ENCODE data around the gene HYI. TPM values are rescaled to one million over a fixed set of nuclear protein-coding genes. Genes with fewer than 3 reads are reported as not detected.
"Not testable (repeated sequence)": the region's sequence is repeated elsewhere in the genome, so short reads cannot be mapped to it uniquely, and the experiment has no call there.

The HYI gene
- total and polyA plus RNA-seq, 2 experiments from 2014 or later = 14.3 to 18.9 TPM

- Mint-ChIP-seq H3K27me3 (ENCODE audit: insufficient read depth, low read depth, poor library complexity) (peaks cover 8% of the 10 kb centered on the region), H3K27ac (no peak overlapping the region), H3K36me3 (ENCODE audit: low read depth) (no peaks in the 10 kb centered on the region), H3K9me3 (no peaks in the 10 kb centered on the region), H3K4me1 (no peaks in the 10 kb centered on the region), H3K4me3 (no peak overlapping the region)
- no peaks in the 10 kb centered on the region for H3K79me2 ChIP-seq (replicated peaks; ENCODE audit: insufficient read depth)
- TF ChIP-seq ZNF462 (CRISPR knock-in tag; IDR thresholded peaks at IDR 0.05) = no peak
- TF ChIP-seq JUNB (IDR thresholded peaks at IDR 0.05; ENCODE audit: unreplicated experiment) = no peak
- ATAC-seq (no peak), DNase-seq (ENCODE audit: low spot score) (no peak)
- H3K9me2 ChIP-seq (ENCODE audit: insufficient read depth) = no peaks in the 10 kb centered on the region
- H3F3A ChIP-seq (replicated peaks; ENCODE audit: low read depth) = no peaks in the 10 kb centered on the region
- no peaks in the 10 kb centered on the region for H3K36me3 ChIP-seq (ENCODE audit: insufficient read depth)
- H3K27ac ChIP-seq (ENCODE audit: low read depth) = no peak overlapping the region
- no peak overlapping the region for H3K4me3 ChIP-seq
- H2AFZ ChIP-seq = no peak overlapping the region
- no peaks in the 10 kb centered on the region for H4K20me1 ChIP-seq (replicated peaks; ENCODE audit: insufficient read depth)
- H3K27me3 ChIP-seq (ENCODE audit: insufficient read depth) = no peaks in the 10 kb centered on the region
- no peaks in the 10 kb centered on the region for H3K4me1 ChIP-seq (ENCODE audit: insufficient read depth)
- H3K4me2 ChIP-seq = no peak overlapping the region
Measured at GRCh38 chr1:43460988-43461693, 7.4 kb upstream of the HYI start.

GRCh38 chr1:43458379-43458778 is 4.6 kb upstream of the HYI start:
- not testable (repeated sequence) for H3K4me2 ChIP-seq; H3K4me3 ChIP-seq; H3K79me2 ChIP-seq (replicated peaks; ENCODE audit: insufficient read depth); H2AFZ ChIP-seq; H3K9me2 ChIP-seq (ENCODE audit: insufficient read depth); ATAC-seq; H3K27ac ChIP-seq (ENCODE audit: low read depth); H3K36me3 Mint-ChIP-seq (ENCODE audit: low read depth); H3K9me3 Mint-ChIP-seq; H3K4me1 ChIP-seq (ENCODE audit: insufficient read depth); H3K27ac Mint-ChIP-seq; DNase-seq (ENCODE audit: low spot score); H4K20me1 ChIP-seq (replicated peaks; ENCODE audit: insufficient read depth); H3K4me3 Mint-ChIP-seq; H3K36me3 ChIP-seq (ENCODE audit: insufficient read depth); H3K27me3 ChIP-seq (ENCODE audit: insufficient read depth); H3F3A ChIP-seq (replicated peaks; ENCODE audit: low read depth)
- peaks cover 11% of the 10 kb centered on the region for H3K4me1 Mint-ChIP-seq
- peaks cover 12% of the 10 kb centered on the region for H3K27me3 Mint-ChIP-seq (ENCODE audit: insufficient read depth, low read depth, poor library complexity)
